ENCODE data around the gene COMT. TPM values are rescaled to one million over a fixed set of nuclear protein-coding genes. Genes with fewer than 3 reads are reported as not detected.
A peak's percentile ranks its signal among the peaks of the same experiment; 100 is the strongest.

COMT gene
- total and polyA plus RNA-seq, 9 of the 15 experiments (the other 6 are each of a cell fraction or from before 2014, with no cell fraction given) = 12.5 to 351 (median 155) TPM

GRCh38 chr22:19984201-19984753 lies 42.7 kb downstream of the COMT start (continued):
- TF ChIP-seq, protein P1, sequence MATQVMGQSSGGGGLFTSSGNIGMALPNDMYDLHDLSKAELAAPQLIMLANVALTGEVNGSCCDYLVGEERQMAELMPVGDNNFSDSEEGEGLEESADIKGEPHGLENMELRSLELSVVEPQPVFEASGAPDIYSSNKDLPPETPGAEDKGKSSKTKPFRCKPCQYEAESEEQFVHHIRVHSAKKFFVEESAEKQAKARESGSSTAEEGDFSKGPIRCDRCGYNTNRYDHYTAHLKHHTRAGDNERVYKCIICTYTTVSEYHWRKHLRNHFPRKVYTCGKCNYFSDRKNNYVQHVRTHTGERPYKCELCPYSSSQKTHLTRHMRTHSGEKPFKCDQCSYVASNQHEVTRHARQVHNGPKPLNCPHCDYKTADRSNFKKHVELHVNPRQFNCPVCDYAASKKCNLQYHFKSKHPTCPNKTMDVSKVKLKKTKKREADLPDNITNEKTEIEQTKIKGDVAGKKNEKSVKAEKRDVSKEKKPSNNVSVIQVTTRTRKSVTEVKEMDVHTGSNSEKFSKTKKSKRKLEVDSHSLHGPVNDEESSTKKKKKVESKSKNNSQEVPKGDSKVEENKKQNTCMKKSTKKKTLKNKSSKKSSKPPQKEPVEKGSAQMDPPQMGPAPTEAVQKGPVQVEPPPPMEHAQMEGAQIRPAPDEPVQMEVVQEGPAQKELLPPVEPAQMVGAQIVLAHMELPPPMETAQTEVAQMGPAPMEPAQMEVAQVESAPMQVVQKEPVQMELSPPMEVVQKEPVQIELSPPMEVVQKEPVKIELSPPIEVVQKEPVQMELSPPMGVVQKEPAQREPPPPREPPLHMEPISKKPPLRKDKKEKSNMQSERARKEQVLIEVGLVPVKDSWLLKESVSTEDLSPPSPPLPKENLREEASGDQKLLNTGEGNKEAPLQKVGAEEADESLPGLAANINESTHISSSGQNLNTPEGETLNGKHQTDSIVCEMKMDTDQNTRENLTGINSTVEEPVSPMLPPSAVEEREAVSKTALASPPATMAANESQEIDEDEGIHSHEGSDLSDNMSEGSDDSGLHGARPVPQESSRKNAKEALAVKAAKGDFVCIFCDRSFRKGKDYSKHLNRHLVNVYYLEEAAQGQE (IDR thresholded peaks at IDR 0.05; ENCODE audit: borderline replicate concordance) = no peak
- TF ChIP-seq, protein P1 (CRISPR knock-in tag; IDR thresholded peaks at IDR 0.05; ENCODE audit: low read depth) = peak; percentile 46; the same call in 1 of the 2 replicates
- TF ChIP-seq ZNF644 (tag; IDR thresholded peaks at IDR 0.05; ENCODE audit: low read depth) (no peak), SMARCE1 (IDR thresholded peaks at IDR 0.05) (peak; percentile 69), ARID2 (IDR thresholded peaks at IDR 0.05) (peak; percentile 75; the same call in 1 of the 2 replicates), ZC3H11A (IDR thresholded peaks at IDR 0.05; ENCODE audit: low read depth, low read length) (no peak), ZNF77 (CRISPR knock-in tag; IDR thresholded peaks at IDR 0.05) (no peak), ZNF551 (CRISPR knock-in tag; IDR thresholded peaks at IDR 0.05) (no peak), FOXJ3 (CRISPR knock-in tag; IDR thresholded peaks at IDR 0.05) (no peak), ZNF444 (CRISPR knock-in tag; IDR thresholded peaks at IDR 0.05) (no peak), L3MBTL2 (IDR thresholded peaks at IDR 0.05) (no peak), ZNF24 (IDR thresholded peaks at IDR 0.05) (no peak), NRF1 (conservative IDR thresholded peaks at IDR 0.05 in 1 of 2, IDR thresholded peaks at IDR 0.05 in 1 of 2) (peak; percentile 68 to 75), HEY1 (CRISPR knock-in tag; IDR thresholded peaks at IDR 0.05; ENCODE audit: borderline replicate concordance) (no peak), POLR2A (conservative IDR thresholded peaks at IDR 0.05) (no peak), ZNF140 (CRISPR knock-in tag; IDR thresholded peaks at IDR 0.05) (no peak), ZNF707 (CRISPR knock-in tag; conservative IDR thresholded peaks at IDR 0.05) (no peak; the same call in 1 of the 2 replicates), ZNF561 (CRISPR knock-in tag; conservative IDR thresholded peaks at IDR 0.05) (no peak)
- TF ChIP-seq, protein P2, sequence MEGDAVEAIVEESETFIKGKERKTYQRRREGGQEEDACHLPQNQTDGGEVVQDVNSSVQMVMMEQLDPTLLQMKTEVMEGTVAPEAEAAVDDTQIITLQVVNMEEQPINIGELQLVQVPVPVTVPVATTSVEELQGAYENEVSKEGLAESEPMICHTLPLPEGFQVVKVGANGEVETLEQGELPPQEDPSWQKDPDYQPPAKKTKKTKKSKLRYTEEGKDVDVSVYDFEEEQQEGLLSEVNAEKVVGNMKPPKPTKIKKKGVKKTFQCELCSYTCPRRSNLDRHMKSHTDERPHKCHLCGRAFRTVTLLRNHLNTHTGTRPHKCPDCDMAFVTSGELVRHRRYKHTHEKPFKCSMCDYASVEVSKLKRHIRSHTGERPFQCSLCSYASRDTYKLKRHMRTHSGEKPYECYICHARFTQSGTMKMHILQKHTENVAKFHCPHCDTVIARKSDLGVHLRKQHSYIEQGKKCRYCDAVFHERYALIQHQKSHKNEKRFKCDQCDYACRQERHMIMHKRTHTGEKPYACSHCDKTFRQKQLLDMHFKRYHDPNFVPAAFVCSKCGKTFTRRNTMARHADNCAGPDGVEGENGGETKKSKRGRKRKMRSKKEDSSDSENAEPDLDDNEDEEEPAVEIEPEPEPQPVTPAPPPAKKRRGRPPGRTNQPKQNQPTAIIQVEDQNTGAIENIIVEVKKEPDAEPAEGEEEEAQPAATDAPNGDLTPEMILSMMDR (IDR thresholded peaks at IDR 0.05 in 2 of 3, conservative IDR thresholded peaks at IDR 0.05 in 1 of 3; ENCODE audit: insufficient read depth in 2 of 3, low read depth in 1 of 3, low read length in 3 of 3) = no peak
- TF ChIP-seq, protein P3, sequence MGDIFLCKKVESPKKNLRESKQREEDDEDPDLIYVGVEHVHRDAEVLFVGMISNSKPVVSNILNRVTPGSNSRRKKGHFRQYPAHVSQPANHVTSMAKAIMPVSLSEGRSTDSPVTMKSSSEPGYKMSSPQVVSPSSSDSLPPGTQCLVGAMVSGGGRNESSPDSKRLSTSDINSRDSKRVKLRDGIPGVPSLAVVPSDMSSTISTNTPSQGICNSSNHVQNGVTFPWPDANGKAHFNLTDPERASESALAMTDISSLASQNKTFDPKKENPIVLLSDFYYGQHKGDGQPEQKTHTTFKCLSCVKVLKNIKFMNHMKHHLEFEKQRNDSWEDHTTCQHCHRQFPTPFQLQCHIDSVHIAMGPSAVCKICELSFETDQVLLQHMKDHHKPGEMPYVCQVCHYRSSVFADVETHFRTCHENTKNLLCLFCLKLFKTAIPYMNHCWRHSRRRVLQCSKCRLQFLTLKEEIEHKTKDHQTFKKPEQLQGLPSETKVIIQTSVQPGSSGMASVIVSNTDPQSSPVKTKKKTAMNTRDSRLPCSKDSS (IDR thresholded peaks at IDR 0.05; ENCODE audit: low read depth, partially characterized antibody) = no peak
